CD14-positive monocyte (primary cell): ENCODE results near the gene RBM45. TPM values are rescaled to one million over a fixed set of nuclear protein-coding genes. Genes with fewer than 3 reads are reported as not detected.

ENCODE experiments used
- DNase-seq, 3 donors: peaks; one replicate each; pipeline ENCODE4 v3.0.0-alpha.2; 2011 to 2022
- H2AFZ ChIP-seq: 2 replicates; pipeline ENCODE4 v1.6.0; 2012; ENCODE audit warnings: mild to moderate bottlenecking, low read depth, low read length, inconsistent platforms; ENCODE audit not compliant: insufficient read depth, poor library complexity, severe bottlenecking
- H3K27ac ChIP-seq, 2 donors: 1 replicate in 1 of 2; 2 replicates in 1 of 2; pipeline ENCODE4 v1.5.1; 2012 to 2013; ENCODE audit warnings: low read length in 2 of 2, control low read depth in 1 of 2, inconsistent platforms in 1 of 2, low read depth in 1 of 2, mild to moderate bottlenecking in 1 of 2
- H3K27me3 ChIP-seq, 2 donors: one replicate each; pipeline versions ENCODE4 v1.6.0 to v1.6.1; 2011 to 2013; ENCODE audit warnings: low read length in 2 of 2; ENCODE audit not compliant: control insufficient read depth in 2 of 2, insufficient read depth in 2 of 2
- H3K36me3 ChIP-seq, 2 donors: replicated peaks in 1 of 2; 1 replicate in 1 of 2; 2 replicates in 1 of 2; pipeline versions ENCODE4 v1.5.1 to v1.6.1; 2012 to 2013; ENCODE audit warnings: low read length in 2 of 2, control low read depth in 1 of 2, inconsistent platforms in 1 of 2, mild to moderate bottlenecking in 1 of 2; ENCODE audit not compliant: insufficient read depth in 2 of 2, control insufficient read depth in 1 of 2
- H3K4me1 ChIP-seq, 2 donors: 1 replicate in 1 of 2; 2 replicates in 1 of 2; pipeline versions ENCODE4 v1.5.1 to v1.6.1; 2012 to 2013; ENCODE audit warnings: low read length in 2 of 2, control low read depth in 1 of 2, inconsistent platforms in 1 of 2, mild to moderate bottlenecking in 1 of 2, moderate library complexity in 1 of 2; ENCODE audit not compliant: insufficient read depth in 2 of 2, control insufficient read depth in 1 of 2
- H3K4me2 ChIP-seq: replicated peaks from 2 replicates; pipeline ENCODE3; 2012; ENCODE audit warnings: low read length, moderate library complexity, mild to moderate bottlenecking; ENCODE audit not compliant: poor library complexity, severe bottlenecking; ENCODE audit errors: extremely low read depth
- H3K4me3 ChIP-seq, 3 experiments: fragments of 200-600 bp in 1 of 3; sonication (generic) in 1 of 3; replicated peaks in 1 of 3; 1 replicate in 2 of 3; 2 replicates in 1 of 3; pipeline ENCODE4 v1.5.1; 2011 to 2013; ENCODE audit warnings: low read length in 3 of 3, mild to moderate bottlenecking in 3 of 3, control low read depth in 2 of 3, low read depth in 2 of 3, inconsistent platforms in 1 of 3, moderate library complexity in 1 of 3
- H3K79me2 ChIP-seq: 2 replicates; pipeline ENCODE4 v1.6.0; 2012; ENCODE audit warnings: mild to moderate bottlenecking, control low read depth, inconsistent platforms, low read length, moderate library complexity; ENCODE audit not compliant: insufficient read depth
- H3K9ac ChIP-seq: 2 replicates; pipeline ENCODE4 v1.6.0; 2017; ENCODE audit warnings: low read length, mild to moderate bottlenecking; ENCODE audit not compliant: insufficient read depth, poor library complexity, severe bottlenecking
- H3K9me3 ChIP-seq, 2 donors: replicated peaks in 1 of 2; 1 replicate in 1 of 2; 2 replicates in 1 of 2; pipeline versions ENCODE4 v1.5.1 to v1.6.1; 2012 to 2013; ENCODE audit warnings: low read length in 2 of 2, control low read depth in 1 of 2; ENCODE audit not compliant: control insufficient read depth in 1 of 2, insufficient read depth in 1 of 2
- H4K20me1 ChIP-seq: 2 replicates; pipeline ENCODE4 v1.6.0; 2012; ENCODE audit warnings: mild to moderate bottlenecking, low read length, control low read depth, moderate library complexity; ENCODE audit not compliant: insufficient read depth
- H3K27ac Mint-ChIP-seq, 7 donors: one replicate each; pipeline ENCODE4 v1.8.0; 2020; ENCODE audit warnings: mild to moderate bottlenecking in 7 of 7, mixed read lengths in 7 of 7, moderate library complexity in 6 of 7, inconsistent platforms in 2 of 7
- H3K27me3 Mint-ChIP-seq, 3 donors: one replicate each; pipeline ENCODE4 v1.8.0; 2021 to 2022; ENCODE audit warnings: low read depth in 3 of 3, mild to moderate bottlenecking in 3 of 3, mixed read lengths in 3 of 3, moderate library complexity in 3 of 3, inconsistent platforms in 1 of 3
- H3K36me3 Mint-ChIP-seq, 2 donors: one replicate each; pipeline ENCODE4 v1.8.0; 2020; ENCODE audit warnings: mixed read lengths in 2 of 2, inconsistent platforms in 1 of 2, mild to moderate bottlenecking in 1 of 2
- H3K4me1 Mint-ChIP-seq: one replicate; pipeline ENCODE4 v1.8.0; 2020; ENCODE audit warnings: mild to moderate bottlenecking, mixed read lengths
- H3K4me3 Mint-ChIP-seq, 2 donors: one replicate each; pipeline ENCODE4 v1.8.0; 2020; ENCODE audit warnings: mild to moderate bottlenecking in 2 of 2, mixed read lengths in 2 of 2, moderate library complexity in 1 of 2
- H3K9me3 Mint-ChIP-seq, 7 donors: one replicate each; pipeline ENCODE4 v1.8.0; 2020 to 2022; ENCODE audit warnings: mixed read lengths in 7 of 7, mild to moderate bottlenecking in 6 of 7, moderate library complexity in 6 of 7, inconsistent platforms in 2 of 7
- CTCF ChIP-seq: fragments of 200-600 bp; IDR thresholded peaks from one replicate; pipeline ENCODE4 v1.8.0; 2022; ENCODE audit warnings: antibody characterized with exemption, mild to moderate bottlenecking
- WGBS: methylation state at CpG from one replicate; pipeline ENCODE4 v1.1.5; 2013; ENCODE audit warnings: missing lambda C conversion rate; ENCODE audit not compliant: insufficient coverage; 5-methylcytosine and 5-hydroxymethylcytosine counted together
- intact Hi-C, 2 donors: fragments of 100-400 bp; cut with micrococcal nuclease; formaldehyde crosslinking; loops; one replicate each; pipeline versions ENCODE4 v1.15.0 to v1.15.1; 2023
- polyA minus RNA-seq: library from RNA; depleted of rRNA, polyadenylated mRNA; stranded (reverse); fragments of >200 nt; gene quantifications from 2 replicates; pipeline ENCODE4 v1.2.3, GENCODE V29; 2012
- polyA plus RNA-seq, 3 donors: library from polyadenylated mRNA; depleted of rRNA in 1 of 3; unstranded in 2 of 3; stranded (reverse) in 1 of 3; fragments of 300-500 nt in 2 of 3; fragments of >200 nt in 1 of 3; fragmentation: Illumina TruSeq in 2 of 3; gene quantifications; 1 replicate in 2 of 3; 2 replicates in 1 of 3; pipeline ENCODE4 v1.2.3, GENCODE V29; 2012 to 2021
- total RNA-seq, 12 experiments: library from RNA in 1 of 12; stranded (reverse) in 1 of 12; fragments of 120-200 nt in 1 of 12; gene quantifications; one replicate each; pipeline ENCODE4 v1.2.4 and lab custom pipeline; 2013 to 2026; ENCODE audit warnings: mixed read lengths in 6 of 12, inconsistent platforms in 1 of 12

RBM45 gene
- total RNA-seq (2013) = 16.5 TPM
- polyA plus RNA-seq (1 to 10 TPM; 5.7 to 6.6 (median 5.9) TPM), polyA minus RNA-seq (6.7 and 10.5 TPM in 2 replicates), total RNA-seq (lab: John Stamatoyannopoulos, UW) (1.0 to 12.1 (median 4.7) reads per million in 11 experiments)

GRCh38 chr2:178112202-178113152 is at the start of gene RBM45:
TSS of gene RBM45 (plus strand) at chr2:178112437. CDS start at chr2:178112547, 110 bp downstream.
- peaks cover 13 to 19% of the 10 kb centered on the region in 2 donors for H3K4me1 ChIP-seq

More at GRCh38 chr2:178112202-178113152, at the start of gene RBM45:
- H3K27ac Mint-ChIP-seq = peak within 1 kb of the TSS; percentile 68 to 93 (median 84)
- peaks cover 6 to 12% of the 10 kb centered on the region in 2 donors for H3K36me3 Mint-ChIP-seq
- Histone ChIP-seq H2AFZ (peak within 1 kb of the TSS; percentile 99), H3K4me2 (peak within 1 kb of the TSS; percentile 99), H3K4me3 (peak within 1 kb of the TSS; percentile 79 to 97 (median 79)), H3K27ac (peak within 1 kb of the TSS; percentile 62 to 82), H3K27me3 (no peaks in the 10 kb centered on the region), H3K9me3 (no peaks in the 10 kb centered on the region), H3K36me3 (peaks cover 4 to 13% of the 10 kb centered on the region in 2 donors), H4K20me1 (no peaks in the 10 kb centered on the region), H3K79me2 (peaks cover 14% of the 10 kb centered on the region), H3K9ac (peak within 1 kb of the TSS; percentile 85)
- H3K4me3 Mint-ChIP-seq = peak within 1 kb of the TSS; percentile 92 to 97
- WGBS = under 1% methylated on average over 60 of the region's 60 CpGs
- peaks cover 0 to 1% (median 0%) of the 10 kb centered on the region in 3 donors for H3K27me3 Mint-ChIP-seq
- H3K4me1 Mint-ChIP-seq = peaks cover 28% of the 10 kb centered on the region
- intact Hi-C loops = no loop called here
- no peaks in the 10 kb centered on the region for H3K9me3 Mint-ChIP-seq
- peak; percentile 99 for TF ChIP-seq CTCF
- DNase-seq = peak; percentile 85 to 86 (median 85)
